Kasumi-1 (cell line): ENCODE data around the gene HMGB4.

Experiments used
- DNase-seq, 2 experiments: peaks; one replicate each; lab custom pipeline; 2025; lab: John Stamatoyannopoulos, UW

Gene HMGB4, protein sequence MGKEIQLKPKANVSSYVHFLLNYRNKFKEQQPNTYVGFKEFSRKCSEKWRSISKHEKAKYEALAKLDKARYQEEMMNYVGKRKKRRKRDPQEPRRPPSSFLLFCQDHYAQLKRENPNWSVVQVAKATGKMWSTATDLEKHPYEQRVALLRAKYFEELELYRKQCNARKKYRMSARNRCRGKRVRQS

GRCh38 chr1:33863779-33864178 is at the start of gene HMGB4:
HMGB4 (plus strand) TSS chr1:33864079; CDS start chr1:33864192, 113 bp downstream.
- DNase-seq, result no peak

- DNase-seq, result no peak
These were observed 49.7 kb upstream of the HMGB4 start for GRCh38 chr1:33814166-33814565.

- no peak for DNase-seq
These were observed 48.8 kb upstream of the HMGB4 start for GRCh38 chr1:33815061-33815460.

- no peak for DNase-seq
These were observed 45.8 kb upstream of the HMGB4 start for GRCh38 chr1:33818071-33818470.

- no peak for DNase-seq
These were observed 44.5 kb upstream of the HMGB4 start for GRCh38 chr1:33819290-33819912.

DNA sequence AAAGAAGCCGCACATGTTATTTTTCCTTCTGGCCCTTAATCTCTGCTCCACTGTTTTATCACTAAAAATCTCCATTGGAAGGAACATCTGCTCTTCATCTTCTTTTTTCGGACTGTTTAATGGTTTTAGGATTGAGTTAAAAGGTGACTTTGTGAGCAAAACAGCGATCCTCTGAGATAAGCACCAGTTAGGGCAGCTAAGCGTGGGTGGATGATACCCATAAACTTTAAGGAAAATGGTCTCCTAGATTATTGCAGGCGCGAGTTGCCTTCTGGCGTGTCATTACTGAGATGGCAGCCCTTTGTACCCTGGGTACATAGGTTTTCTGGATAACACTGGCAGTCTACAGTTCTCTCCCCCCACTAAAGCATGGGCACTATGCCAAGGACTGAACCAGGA is 44.0 kb upstream of the HMGB4 start:
- no peak for DNase-seq

DNA sequence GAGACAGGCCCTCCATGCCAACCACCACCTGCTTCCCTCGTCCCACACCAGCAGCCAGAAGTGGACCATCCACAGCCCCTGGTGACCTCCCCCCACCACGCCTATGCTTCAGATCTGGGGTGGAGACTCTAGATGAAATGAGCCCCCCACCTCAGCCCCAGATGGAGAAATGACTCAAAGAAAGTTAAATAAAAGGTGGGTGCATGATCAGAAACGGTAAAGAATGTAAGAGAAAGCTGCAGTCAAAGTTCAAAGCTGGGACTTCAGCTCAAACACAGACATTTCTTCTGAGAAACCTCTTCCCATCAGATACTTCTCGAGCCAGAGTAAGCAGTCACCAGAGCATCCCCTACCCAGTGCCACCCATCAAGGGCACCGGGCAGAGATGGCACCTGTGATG is 43.1 kb upstream of the HMGB4 start:
- DNase-seq, result no peak

DNA sequence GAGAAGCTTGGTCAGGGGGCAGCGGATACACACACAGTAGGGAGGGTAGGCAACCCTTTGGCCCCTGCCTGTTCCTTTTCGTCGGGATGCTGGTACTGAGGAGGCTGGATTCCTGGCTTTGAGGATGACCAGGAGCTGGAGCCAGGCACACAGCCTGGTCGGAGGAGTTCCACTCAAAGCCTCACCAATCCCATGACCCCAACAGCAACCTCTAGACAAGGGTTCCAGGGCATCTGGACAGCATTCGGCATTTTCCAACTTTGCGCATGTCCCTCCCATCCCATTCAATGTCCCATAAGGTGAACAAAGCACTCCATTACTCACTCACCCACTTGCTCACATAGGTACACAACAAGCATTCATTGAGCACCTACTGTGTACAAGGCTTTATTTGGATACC is 42.6 kb upstream of the HMGB4 start:
- no peak for DNase-seq

DNA sequence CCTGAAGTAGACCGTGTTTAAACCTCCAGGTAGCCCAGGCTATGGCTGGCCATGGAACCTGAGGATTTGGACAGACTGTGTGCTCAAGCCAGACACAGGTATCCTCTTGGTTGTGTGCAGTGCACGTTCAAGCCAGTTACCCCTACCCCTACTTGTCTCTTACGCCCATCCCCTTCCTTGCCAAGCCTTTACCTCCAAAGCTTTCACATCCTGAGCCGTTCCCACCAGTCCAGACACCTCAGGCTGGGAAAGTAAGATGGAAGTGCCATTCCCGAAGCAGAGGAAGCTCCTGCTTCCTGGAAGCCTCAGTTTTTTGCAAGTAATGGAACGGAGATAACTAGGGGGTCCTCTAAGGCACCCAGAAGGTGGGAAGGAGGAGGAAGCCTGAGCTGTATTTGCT is 41.5 kb upstream of the HMGB4 start:
- no peak for DNase-seq

GRCh38 chr1:33823401-33823800 is 40.5 kb upstream of the HMGB4 start:
- DNase-seq, result no peak

DNA sequence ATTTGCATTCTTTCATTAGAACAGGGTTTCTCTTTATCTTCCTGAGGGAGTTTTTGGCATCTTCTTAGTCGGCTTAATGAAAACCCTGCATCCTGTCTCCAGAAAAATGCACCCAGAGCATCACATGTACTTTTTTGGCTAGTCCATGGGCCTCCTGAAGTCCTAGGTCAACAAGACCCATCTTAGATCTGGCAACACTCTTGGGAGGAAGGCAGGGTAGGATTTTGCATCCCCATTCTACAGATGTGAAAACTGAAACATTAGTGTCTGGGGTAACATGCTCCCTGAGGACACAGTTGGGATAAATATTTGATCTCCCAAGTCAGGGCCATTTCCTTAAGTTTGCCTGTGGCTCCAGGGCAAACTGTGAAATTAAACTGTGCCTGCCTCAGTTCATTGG is 40.0 kb upstream of the HMGB4 start:
- DNase-seq, result no peak

DNA sequence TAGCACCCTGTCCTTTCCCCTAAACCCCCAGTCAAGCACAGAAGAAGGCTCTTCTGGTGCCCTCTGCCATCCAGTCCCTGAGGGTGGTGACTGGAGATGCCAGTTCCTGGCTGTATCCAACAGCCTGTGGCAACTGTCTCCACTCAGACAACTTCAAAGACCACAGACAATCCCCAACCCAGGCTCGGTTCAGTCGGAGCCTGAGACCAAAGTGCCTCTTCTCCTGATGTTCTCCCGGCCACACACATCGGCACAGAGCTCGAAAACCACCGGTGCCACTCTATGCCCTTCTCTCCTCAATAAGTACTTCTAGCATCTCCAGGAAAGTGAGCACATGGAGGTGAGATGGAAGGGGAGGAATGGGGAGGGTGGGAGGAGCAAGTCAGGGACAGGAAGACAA is 39.6 kb upstream of the HMGB4 start:
- no peak for DNase-seq

DNA sequence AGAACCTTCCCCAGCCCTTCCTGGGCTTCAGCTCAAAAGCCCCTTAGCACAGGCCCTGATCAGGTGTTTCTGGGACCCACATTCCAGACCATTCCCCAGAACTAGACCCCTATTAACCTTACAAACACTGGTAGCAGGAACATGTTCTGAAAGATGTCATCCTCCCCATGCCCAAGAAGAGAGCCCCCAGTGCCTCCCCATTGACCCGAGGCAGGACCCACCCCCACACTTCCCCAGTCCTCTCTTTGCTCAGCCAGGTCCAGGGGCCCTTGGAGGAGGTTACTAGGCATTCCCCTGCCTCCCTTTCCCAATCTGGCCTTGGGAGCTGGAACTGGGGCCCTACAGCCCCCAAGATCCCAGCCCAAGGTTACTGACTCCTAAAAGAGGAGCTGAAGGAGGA is 38.9 kb upstream of the HMGB4 start:
- DNase-seq, result no peak

- DNase-seq, result no peak
These were observed 38.4 kb upstream of the HMGB4 start for GRCh38 chr1:33825506-33825905.

GRCh38 chr1:33826311-33826710 is 37.6 kb upstream of the HMGB4 start:
- DNase-seq, result no peak

DNA sequence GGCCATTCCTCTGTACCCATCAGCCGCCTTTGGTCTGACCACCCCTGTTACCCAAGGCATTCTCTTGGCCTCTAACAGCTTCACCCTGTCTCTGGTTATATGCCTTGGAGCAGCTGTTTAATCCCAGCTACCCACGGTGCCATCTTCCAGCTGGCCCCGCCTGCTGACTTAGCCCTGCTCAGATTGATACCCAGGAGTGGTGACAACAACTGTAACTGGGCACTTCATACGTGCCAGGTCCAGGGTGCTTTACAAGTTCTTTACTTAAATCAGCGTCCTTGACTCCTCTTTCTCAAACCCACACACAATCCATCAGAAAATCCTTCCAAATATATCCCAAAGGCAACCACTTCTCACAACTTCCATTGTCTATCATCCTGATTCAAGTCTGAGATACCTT is 37.2 kb upstream of the HMGB4 start:
- no peak for DNase-seq

GRCh38 chr1:33828059-33828458 is 35.8 kb upstream of the HMGB4 start:
- no peak for DNase-seq

- DNase-seq, result no peak
These were observed 35.2 kb upstream of the HMGB4 start for GRCh38 chr1:33828654-33829053.

DNA sequence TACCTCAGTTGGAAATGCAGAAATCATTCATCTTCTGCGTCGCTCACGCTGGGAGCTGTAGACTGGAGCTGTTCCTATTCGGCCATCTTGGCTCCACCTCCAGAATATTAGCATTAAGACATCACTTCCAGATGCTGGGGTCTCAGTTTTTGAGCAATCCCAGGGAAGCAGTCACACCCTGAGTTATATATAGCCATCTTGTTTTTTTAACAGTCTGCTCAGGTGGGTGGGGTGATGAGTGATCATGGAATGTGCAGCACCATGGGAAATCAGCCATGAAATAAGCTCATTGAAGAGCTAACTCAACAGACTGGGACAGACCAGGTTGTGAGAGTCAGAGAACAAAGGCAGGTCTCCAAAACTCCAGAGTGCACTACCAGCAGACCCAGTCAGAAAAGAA is 27.0 kb upstream of the HMGB4 start:
- no peak for DNase-seq

DNA sequence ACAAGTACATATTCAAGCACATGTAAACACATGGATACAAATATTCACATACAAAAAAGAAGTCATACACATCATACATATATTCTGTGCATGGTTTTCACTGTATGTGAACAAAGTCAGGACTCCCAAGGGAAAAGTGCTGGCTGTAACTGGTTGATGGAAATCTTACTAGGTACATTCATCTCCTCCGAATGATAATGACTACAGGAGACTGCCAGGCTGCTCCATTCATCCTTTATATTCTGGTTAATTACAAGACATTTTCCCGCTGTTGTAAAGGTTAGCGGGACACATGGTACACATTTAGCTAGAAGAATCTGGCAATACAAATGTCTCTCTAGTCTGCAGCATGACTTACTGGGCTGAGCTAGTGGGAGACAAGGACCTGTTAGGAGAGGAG is 26.2 kb upstream of the HMGB4 start:
- DNase-seq, result no peak

- DNase-seq, result no peak
These were observed 22.4 kb upstream of the HMGB4 start for GRCh38 chr1:33841494-33841893.

- no peak for DNase-seq
These were observed 21.5 kb upstream of the HMGB4 start for GRCh38 chr1:33842348-33842747.

DNA sequence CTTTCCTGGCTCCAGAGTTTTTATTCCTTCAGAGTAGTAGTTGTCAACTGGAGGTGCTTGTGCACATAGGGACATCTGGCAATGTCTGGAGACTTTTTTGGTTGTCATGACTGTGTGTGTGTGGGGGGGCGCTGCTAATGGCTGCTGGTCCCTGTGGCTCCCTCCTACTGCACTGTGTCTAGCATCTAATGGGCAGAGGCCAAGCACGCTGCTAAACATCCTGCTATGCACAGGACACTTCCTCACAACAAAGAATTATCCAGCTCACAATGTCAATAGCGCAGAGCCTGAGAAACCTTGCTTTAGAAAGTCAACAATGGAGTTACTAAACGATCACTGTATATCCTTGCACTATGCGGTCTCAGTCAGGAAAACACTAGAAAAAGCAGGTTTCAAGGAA is 19.7 kb upstream of the HMGB4 start:
- DNase-seq, result no peak

DNA sequence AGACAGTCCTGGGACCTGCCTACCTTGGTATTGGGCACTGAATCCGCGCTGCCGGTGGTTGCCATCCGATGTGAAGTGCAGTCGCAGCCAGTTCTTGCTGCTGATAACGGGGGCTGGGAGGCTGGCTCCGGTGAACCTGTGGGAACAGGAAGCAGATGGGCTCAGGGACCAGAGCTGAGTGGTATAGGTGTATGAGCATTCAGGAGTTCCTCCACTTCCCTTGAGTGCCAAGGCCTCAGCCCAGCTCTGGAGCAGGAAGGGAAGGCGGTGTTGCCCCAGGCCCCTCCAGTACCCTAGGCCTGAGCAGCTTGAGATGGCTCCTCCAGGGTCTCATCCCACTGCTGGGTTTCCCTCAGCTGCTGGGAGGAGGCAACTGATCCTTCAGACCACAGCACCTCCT is 17.0 kb upstream of the HMGB4 start:
- DNase-seq, result no peak
